GM18519 (cell line): ENCODE data around the gene CLCNKB.
"Not testable (repeated sequence)": the region's sequence is repeated elsewhere in the genome, so short reads cannot be mapped to it uniquely, and the experiment has no call there.

Experiments used
- ATAC-seq: cut with Tn5 transposase; IDR thresholded peaks from one replicate; pipeline ENCODE4 v1.9.1; 2021; ENCODE audit warnings: mild to moderate bottlenecking, moderate library complexity; ENCODE audit not compliant: unreplicated experiment, low FRiP score

CLCNKB gene

DNA sequence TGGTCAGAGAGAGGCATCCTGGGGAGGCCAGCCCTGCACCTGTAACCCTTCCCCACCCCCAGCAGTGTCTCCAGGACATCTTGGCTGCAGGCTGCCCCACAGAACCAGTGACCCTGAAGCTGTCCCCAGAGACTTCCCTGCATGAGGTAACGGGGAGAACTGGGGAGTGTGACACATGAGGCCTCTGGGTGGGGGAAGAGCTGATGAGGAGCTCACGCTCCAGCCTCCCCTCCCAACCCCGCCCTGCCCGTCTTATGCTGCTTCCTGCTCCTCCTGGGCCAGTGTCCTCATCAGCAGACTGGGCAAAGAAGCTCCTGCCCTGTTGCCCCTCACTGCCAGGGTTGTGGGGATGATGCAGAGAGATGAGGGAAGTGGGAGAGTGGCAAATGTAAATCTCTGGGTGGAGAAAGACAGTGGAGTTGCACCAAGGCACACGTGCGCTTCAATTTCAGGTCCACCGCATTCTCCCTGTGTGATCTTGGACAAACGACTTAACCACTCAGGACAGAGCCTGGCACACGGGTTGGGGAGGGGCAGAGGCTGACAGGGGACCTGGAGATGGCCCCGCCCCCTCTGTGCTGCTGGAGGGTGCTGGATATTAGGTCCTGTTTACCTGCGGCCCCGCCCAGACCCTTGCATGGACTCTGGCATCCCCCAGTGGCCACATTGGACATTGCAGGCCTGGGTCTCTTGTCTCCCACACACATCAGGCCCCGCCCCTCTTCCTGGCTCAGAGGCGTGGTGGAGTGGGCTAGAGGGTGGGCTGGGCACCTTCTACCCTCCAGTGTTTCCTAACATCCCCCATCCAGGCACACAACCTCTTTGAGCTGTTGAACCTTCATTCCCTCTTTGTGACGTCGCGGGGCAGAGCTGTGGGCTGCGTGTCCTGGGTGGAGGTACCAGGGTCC, 12.3 kb downstream of the CLCNKB start:
- ATAC-seq = no peak

DNA sequence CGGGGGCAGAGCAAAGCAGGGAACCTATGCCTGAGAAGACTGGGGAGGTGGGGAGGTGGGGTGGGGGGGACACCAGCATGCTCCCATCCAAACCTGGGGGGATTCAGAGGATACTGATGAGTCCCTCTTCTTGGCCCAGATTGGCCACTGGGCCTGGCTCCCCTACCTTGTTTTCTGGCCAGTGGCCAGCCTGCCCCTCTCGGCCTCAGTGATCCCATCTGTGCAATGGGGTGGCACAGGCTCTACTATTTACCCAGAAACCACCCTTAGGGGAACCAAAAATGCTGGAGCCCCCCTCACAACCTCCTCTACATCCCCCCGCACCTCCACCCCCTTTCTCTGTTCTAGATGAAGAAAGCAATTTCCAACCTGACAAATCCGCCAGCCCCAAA, 12.9 kb downstream of the CLCNKB start:
- not testable (repeated sequence) for ATAC-seq

DNA sequence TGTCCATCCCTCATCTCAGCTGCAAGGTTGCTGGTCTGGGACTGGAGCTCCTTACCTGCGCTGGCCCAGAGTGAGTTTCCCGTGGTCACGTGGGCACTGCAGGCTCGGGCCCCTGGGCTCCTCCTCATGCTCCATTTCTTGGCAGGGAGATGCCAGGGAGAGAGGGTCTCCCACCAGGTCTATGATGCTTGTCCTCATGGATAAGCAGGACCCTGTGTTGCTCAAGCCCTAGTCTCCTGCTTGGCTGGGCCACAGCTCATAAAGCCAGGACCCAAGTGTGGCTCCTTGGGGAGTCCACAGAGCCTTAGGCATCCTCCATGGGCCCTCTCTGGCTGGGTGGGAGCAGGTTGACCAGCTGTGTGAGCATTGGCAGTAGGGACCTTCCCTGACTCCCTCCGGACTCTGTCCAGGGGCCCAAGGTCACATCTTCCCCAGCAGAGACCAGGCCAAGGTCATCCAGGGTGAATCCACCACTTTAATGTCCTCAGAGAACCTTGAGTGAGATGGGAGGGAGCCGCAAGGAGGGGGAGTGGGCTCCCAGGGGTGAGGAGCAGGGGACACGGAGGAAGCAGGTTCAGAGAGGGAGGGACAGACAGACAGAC, 13.8 kb downstream of the CLCNKB start:
- ATAC-seq = not testable (repeated sequence)

DNA sequence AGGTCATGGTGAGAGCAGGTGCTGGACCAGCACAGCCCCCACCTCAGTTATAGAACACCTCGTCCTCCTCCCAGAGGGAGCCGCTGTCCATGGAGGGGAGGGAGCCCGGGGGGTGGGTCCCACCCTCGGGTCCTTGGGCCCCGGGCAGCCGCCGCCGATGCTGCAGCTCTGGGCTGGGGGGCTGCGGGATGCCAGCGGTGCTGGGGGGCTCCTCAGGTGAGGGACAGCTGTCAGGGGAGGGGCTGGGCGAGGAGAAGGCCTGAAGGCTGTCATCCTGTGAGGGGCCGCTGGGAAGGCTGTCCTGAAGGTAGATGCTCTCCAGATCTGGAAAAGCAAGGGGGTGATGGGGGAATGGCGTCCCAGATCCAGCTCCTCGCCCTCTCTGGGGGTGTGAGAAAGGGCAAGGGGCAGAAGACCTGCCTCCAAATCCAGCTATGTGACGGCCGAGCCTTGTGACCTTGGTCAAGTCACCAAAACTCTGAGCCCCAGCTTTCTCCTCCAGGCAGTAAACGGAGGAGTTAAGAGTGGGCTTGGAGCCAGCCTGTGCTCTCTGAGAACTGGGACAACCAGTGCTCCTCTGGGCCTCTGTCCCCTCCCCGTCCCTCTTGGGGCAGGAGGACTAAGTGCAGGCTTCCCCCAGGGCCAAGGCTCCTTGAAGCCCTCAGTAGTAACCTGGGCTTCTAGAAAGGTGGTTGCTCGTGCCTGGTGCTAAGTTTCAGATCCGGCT, 15.0 kb downstream of the CLCNKB start:
- ATAC-seq = not testable (repeated sequence)

DNA sequence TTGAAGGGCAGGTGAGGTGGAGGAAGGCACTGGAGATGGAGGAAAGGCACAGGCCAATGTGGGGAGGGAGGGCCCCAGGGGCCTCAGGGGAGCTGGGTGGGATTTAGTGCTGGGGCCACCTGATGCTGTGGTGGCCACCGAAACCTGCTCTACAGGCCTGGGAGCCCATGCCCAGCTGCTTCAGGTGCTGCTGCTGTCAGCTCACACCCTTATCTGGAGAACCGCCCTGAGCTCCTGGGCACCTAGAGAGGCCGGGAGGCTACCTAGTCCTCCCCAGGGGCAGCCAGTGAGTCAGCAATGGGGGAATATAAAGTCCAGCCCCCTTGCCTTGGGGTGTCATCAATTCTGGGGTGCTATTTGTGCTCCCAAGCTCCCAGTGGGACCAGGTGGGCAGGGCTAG, 17.7 kb downstream of the CLCNKB start:
- no peak for ATAC-seq

DNA sequence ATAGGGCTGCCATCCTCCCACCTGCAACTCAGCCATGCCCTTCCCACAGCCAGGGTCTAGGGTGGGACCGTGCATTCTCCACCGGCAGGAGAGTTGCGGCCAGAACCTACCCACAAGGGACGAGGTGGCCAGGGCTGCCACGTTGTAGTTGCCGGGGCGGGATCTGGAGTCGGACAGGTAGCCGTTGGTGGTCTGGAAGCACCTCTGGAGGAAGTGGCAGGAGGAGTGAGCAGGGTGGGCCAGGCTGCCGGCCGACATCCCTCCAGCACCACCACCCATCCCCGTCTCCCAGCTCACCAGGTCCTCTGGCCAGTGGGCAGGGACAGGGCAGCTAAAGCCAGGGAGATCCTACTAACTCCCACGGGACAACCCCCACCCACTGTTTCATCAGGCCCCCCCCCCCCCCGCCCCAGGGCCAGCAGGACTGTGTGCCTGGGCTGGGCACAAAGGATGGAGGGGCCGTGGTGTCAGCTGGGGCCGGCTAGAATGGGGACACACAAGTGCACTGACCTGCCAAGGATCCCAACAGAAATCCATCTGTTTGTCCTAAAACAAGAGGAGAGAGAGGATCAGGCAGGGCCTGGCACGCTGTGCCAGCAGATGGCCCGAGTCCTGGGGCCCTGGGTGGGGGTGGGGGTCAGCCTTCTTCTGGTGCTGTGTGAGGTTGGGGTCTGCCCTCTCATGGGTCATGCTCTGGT, 18.6 kb downstream of the CLCNKB start:
- not testable (repeated sequence) for ATAC-seq

DNA sequence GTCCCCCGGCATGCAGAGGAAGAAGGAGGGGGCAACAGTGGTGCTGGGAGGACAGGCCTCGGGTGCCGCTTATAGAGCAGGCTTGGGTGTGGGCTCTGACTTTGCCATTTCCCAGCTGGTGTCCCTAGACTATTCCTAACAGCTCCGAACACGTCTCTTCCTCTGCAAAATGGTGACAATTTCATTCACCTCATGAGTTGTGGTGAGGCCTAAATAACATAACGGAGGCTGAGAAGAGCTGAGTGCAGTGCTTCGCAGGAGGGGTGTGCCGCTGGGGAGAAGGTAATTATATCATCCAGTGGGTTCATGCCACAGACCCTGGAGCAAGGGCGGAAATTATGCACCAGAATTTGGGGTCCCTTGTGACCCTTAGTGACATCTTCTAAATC, 19.1 kb downstream of the CLCNKB start:
- ATAC-seq = not testable (repeated sequence)

DNA sequence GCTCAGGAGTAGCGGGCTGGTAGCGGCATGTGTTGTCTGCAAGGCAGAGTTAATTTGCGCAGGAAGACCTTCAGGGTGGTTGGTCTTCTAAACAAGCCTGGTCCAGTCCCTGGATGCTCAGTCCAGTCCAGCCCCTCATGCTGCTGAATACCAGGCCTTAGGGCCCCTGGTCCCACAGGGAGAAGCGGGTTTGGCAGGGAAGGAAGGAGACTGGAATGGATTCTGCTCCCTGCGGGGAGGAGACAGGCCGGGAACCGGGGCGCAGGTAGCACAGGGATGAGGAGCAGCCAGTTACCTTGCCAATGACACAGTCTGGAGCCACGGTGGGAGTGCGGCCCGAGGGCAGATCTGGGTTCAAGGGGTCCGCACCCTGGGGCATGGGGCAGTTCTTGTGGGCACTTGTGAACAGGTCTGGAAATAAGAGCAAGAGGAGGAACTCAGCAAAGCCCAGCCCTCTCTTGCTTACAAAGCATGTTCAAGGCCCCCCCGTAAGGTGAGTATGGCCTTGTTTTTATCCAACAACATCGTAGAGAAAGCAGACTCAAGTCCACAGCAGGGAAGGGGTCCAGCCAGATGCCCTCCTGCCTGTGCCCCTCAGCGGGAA, 19.7 kb downstream of the CLCNKB start:
- no peak for ATAC-seq

DNA sequence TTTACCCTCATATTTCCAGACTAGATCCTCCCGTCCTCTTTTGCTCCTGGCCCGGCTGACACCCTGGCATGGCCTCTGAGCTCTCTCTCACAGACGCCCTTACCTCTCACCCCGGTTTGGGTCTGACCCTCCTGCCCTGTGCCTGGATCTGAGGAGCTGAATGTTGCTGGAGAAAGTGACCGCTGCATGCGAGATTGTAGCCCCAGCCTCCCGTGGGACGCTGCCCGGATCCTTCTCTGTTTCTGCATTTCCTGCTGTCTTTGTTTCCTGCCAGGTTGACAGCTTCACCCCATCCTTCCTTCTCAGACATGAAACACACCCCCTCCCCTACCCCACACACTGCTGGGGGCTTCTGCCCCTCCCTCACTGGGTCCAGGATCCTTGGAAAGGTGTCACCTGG, 20.3 kb downstream of the CLCNKB start:
- no peak for ATAC-seq

DNA sequence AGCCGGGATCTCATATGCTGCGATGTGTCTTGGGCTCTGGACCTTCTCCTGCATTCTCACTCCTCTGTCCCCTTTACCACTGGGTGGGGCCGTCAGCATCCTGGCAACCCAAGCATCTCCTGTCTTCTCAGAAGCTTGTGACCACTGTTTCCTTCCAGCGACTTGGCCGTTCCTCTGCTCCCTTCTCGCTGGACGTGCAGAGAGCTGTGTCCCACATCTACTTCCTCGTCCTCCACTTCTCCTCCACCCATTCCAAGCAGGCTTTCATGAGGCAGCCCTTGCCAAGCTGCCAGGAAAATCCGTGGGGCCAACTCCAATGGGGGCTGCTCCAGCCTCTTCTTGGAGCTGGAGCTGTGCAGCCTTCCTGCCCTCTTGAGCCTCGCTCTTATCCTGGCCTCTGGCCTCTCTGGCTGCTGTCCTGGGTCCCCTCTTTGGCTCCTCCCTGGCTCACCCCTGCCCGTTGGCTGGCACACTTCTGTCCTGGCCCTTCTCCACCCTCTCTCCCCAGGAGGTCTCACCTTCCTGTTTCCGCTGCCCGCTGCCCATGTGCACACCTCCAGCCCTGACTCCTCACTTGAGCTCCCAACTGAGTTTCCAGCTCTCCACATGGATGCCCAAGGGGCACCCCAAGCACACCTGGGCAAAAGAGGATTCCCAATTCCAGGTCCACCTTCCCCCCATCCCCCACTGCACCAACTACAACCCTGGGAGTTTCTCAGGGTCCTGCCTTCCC, 21.1 kb downstream of the CLCNKB start:
- ATAC-seq = no peak

DNA sequence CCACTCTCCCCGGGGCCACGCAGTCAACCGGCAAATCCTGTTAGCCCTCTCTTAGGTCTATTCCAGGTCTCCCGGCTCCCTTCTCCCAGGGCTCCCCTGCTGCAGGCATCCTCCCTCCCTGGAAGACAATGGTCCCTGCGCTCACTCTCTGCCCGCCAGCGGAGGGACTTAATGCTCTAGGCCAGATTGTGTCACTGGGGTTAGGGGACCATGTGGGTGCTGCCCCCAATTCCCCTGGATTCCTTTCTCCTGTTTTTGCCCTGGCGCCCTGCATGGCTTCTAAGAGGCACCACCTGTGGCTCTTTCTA, 21.6 kb downstream of the CLCNKB start:
- no peak for ATAC-seq

DNA sequence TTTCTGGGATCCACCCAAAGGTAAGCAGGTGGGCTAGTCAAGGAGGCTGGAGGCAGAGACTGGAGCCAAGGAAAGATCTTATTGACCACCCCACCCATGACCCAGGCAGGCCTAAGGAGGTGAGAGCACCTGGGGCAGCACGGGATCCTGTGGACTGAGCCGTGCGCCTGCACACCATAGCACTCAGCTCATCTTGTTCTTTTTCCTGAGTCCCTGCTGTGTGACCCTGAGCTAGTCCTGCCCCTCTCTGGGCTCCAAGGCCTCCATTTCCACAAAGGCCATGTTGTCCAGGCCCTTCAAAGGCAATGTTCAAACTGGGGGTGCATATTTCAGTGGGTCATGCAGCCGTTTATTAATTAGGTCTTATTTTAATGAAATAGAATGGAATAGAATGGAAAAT, 22.7 kb downstream of the CLCNKB start:
- no peak for ATAC-seq

DNA sequence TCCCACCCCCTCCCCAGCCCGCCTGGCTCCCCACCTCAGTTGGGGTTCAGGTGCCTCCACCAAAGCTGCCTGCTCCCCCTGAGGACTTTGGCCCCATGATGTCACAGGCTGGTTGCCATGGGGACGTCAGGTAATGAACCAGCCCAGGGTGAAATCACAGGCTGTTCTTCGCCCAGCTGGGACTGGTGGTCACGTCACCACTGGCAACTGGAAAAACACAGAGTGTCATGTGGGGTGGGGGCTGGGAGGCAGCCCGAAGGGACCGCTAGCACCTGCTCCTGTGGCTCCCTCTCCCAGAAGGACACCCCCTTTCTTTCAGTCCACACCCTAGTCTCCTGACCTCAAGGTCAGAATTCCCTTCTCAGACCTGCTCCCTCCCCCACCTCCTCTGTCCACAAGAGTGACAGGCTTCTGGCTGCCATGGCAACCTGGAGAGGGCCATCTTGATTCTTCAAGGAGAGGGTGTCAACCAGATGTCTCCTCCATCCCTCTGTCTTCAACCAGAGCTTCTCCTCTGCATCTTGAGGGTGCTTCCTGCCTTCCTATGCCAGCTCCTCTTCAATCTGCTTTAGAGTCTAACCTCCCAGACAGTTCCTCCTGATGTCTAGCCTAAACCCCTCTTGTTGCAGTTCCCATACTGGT, 23.7 kb downstream of the CLCNKB start:
- no peak for ATAC-seq

DNA sequence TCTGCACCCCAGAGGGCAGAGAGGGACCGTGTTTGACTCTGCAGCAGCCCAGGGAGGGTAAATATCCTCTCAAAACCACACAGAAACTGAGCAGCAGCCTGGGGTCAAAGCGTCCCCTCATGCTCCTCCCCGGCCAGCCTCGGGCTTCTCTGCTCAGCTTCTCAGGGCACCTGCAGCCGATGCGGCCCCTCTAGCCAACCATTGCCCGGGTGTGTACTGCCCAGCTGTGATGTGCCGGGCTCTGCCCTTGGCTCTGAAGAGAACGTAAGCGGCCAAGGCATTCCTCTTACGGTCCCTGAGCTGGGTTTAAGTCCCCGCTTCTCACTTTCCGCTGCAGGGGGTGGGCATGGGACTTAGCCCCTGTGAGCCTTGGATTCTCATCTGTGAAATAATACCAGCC, 24.4 kb downstream of the CLCNKB start:
- ATAC-seq = no peak

DNA sequence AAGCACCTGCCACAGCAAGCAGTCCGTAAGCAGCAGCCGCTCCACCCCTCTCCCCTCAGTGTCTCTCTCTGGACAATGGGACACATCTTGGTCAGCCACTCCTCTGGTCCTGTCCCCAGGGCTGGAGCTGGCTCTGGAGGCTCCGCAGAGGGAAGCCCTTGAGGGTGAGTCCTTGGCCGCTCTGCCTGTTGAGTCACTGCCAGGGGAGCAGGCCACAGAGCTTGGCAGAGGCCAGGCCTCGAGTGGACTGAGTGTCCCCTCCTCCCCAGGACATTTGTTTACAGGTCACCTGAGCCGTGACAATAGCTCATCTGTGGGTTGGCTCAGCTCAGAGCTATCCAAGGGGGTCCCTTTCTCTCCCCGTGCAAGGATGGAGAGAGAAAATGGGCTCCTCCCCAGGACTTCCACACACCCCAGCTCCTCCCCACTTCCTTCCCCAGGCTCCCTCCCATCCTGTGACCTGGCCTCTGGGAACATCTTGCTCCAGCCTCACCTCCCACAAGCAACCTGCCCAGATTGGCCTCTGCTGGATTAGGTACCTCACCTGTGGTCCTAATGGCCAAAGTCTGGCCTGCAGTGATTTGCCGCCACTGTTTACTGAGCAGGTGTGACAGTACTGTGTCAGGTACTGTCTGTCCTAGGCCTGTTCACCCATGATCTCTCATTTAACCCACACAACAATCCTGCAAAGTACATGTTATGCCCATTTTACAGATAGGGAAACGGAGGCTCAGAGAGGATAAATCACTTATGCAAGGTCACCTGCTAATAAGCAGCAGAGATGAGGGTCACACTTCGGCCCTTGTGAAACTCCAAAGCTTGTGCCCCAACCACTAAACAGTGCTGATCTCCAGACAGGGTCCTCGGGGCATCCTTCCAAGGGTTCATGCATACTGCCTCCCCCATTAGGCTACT, 25.0 kb downstream of the CLCNKB start:
- ATAC-seq = no peak

DNA sequence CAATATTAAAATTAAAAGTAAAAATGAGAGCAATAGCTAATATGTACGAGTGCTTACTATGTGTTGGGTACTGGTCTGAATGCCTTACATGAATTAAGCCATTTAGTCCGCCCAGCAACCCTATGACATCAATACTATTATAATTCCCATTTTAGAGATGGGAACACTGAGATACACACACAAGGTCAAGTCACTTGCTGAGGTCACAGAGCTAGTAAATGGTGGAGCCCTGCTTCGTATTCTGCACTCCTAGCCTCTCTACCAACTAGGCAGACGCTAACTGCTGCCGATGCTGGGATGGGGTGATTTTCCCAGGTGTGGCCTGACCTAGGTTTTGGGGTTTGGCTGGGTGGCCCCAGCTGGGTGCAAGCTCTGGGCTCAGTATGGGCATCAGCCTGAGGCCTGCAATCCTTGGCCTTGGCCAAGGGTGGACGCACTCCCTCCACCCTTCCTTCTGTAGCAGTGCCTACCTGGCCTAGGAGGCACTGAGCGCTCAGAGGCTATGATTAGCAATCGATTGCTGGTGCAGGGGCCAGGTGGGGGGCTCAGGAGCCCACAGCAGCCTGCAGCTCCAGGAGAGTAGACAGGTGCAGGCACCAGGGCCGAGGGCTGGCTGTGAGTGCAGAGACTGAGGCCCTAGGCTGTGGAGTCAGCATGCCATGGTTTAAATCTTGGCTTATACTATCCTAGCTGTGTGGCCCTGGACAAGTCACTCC, 27.2 kb downstream of the CLCNKB start:
- no peak for ATAC-seq

DNA sequence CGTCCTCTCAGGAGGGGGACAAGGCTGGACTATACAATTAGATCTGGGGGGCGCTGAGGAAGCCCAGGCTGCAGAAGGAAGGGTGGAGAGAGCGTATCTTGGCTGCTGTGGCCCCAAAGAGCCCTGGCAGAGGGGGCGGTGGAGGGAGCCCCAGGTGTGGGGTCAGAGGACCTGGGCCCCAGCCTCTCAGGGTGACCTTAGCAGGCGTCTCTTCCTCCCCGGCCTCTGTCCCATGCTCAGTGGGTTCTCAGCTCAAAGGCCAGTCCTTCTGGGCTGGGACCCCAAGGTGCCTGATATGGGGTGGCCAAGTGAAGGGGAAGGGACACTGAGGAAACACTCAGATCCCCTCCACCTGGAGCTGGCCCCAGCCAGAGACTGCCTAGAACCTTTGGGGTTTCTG, 28.0 kb downstream of the CLCNKB start:
- no peak for ATAC-seq

DNA sequence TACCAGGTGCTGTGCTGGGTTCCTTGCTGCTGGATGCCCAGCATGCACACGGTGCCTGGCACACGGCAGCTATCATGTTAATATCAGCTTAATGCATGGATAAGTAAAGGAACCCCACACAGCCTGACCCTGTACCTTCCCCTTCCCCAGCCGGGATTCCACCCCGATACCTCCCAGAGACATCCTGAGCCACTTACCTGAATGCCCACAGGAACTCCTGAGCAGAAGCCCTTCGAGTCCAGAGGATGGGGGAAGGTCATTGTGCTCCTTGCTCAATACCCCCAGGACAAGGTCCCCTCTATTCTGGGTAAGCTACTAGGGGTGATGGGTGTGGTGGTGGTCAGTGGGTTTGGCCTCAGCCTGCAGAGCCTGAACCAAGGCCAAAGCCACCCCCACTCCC, 28.5 kb downstream of the CLCNKB start:
- no peak for ATAC-seq
